H54 (cell line): ENCODE data around the gene TAS1R1.

Experiments used
- DNase-seq: peaks from one replicate; pipeline ENCODE4 v3.0.0; 2011; ENCODE audit warnings: low spot score, mixed read lengths; ENCODE audit not compliant: insufficient read length
- FAIRE-seq: peaks from 3 replicates; lab custom pipeline; 2011; peaks lifted over from hg19 to GRCh38; lab: Jason Lieb, UNC
- POLR2A ChIP-seq: IDR thresholded peaks from 2 replicates; pipeline ENCODE4 v1.6.1; 2011; ENCODE audit warnings: low read depth, mild to moderate bottlenecking, low read length

TAS1R1 gene

DNA sequence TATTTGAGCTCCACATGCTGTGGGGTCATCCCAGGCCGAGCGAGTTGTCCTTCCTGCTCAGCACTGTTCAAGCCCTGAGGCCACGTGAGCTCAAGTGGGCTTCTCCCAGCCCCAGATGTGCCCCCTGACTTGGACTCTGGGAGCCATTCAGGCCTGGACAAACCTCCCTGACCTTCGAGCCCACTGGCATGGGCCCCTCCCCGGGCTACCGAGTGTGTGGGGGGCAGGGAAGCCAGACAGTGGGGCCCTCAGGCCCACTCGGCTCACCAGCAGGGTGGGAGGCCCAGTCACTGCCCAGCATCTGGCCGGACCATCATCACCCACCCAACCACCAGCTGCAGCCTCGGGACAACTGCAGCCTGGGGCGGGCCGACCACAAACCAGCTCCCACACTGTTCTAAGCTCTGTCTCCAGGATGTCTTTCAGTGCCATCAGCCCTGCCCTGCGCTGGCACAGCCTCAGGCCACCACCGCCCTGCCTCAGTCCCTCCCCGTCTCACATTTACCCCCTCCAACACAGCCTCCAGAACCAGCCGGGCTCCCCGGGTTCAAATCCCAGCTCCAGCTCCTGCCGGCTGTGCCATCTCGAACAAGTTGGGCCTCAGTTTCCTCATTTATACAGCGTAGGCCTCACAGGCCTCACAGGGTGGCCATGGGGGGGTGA is 42.7 kb upstream of the TAS1R1 start:
- no peak for TF ChIP-seq POLR2A

DNA sequence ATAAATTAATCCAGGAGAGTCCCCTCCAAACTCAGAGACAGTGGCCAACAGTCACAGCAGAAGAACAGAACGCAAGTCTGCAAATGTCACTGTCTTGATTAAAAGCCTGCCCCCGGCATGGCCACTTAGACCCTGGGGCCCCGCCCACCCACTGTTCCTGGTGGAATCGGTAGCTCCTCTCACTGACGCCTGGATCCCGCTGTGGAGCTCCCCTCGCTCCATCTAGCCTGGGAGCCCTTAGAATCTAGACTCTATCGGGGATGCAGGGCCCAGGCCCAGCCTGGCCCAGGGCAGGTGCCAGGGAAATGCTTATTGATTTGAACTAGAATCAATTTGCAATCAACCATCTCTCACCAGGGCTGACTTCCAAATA is 42.2 kb upstream of the TAS1R1 start:
- DNase-seq (no peak), FAIRE-seq (no peak)
- no peak for TF ChIP-seq POLR2A

More for the DNA sequence above, 42.7 kb upstream of the TAS1R1 start:
- DNase-seq (no peak), FAIRE-seq (no peak)

DNA sequence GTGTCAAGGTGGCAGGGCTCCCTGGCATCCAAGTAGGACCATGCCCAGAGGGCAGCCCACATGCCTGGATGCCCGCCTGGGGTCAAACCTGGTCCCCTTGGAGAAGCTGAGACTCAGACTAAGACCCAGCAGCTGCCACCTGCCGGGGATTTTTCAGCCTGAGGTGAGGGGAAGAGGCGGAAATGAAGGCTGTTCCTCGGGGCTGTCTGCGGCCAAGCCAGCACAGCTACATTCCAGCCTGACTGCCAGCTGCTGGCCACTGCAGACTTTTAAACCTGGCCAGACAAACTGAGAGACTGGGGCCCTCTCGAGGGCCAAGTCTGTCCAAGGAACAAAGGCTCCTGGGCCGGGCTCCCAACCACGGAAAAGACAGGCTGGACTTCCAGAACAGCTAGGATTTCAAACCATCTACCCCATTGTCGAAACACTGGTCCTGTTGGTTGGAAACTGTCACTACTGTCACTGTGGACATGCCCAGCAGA is 41.7 kb upstream of the TAS1R1 start:
- no peak for TF ChIP-seq POLR2A
- FAIRE-seq: no peak
- no peak for DNase-seq

DNA sequence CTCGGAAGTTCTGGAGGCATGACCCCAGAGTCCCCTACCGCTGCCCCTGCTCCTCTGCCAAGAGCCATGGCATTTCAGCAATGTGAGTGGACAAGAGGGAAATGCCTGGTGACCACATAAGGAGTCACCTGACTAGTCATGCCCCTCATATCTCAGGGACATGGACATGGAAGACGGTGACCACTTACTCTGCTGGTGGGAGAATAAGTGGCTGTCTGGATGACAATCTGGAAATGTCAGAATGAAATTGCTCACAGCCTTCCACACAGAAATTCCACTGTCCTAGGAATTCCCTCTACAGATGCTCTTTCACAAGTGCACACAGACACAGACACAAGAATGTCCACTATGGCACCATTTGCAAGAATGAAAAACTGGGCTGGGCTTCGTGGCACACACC is 39.3 kb upstream of the TAS1R1 start:
- DNase-seq (no peak), FAIRE-seq (no peak)
- TF ChIP-seq POLR2A: no peak

DNA sequence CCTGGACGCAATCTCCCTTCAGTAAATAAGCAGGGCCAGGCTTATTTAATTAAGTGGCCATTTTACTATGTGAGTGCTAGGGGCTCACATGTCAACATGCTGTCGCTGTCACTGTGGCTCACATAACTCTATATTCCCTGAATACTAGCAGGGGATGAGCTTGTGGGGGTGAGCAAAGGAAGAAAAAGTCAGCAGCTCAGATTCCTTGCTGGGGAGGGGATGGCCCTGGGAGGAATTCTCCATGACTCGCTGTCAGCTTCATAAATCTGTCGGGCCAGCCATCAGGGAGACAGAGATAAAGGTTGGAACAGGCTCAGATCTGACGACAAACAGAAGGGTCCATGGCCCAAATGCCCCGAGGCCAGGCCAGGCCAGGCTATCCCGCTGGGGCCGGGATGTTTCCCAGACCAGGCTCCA is 37.7 kb upstream of the TAS1R1 start:
- no peak for TF ChIP-seq POLR2A
- DNase-seq (no peak), FAIRE-seq (no peak)

DNA sequence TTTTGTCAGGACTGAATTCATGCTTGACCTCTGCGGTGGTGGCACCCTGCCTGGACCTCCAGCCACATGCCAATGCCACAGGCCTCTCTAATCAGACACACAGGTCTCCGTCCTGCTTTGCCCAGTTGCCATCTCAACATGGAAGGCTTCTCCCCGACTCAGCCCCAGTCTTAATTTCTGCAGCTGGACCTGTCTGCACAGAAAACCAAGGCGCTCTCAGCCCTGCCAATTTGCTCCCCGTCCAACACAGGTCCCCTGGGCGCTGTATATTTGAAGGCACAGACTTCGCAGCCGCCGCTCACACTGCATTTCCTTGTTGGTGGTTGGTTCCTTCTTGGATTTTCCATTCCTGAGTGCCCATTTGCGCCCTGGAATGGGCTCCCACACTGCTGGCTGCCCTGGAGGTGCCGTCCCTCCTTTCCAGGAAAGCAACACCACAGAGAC is 35.6 kb upstream of the TAS1R1 start:
- no peak for FAIRE-seq
- no peak for DNase-seq
- no peak for TF ChIP-seq POLR2A

DNA sequence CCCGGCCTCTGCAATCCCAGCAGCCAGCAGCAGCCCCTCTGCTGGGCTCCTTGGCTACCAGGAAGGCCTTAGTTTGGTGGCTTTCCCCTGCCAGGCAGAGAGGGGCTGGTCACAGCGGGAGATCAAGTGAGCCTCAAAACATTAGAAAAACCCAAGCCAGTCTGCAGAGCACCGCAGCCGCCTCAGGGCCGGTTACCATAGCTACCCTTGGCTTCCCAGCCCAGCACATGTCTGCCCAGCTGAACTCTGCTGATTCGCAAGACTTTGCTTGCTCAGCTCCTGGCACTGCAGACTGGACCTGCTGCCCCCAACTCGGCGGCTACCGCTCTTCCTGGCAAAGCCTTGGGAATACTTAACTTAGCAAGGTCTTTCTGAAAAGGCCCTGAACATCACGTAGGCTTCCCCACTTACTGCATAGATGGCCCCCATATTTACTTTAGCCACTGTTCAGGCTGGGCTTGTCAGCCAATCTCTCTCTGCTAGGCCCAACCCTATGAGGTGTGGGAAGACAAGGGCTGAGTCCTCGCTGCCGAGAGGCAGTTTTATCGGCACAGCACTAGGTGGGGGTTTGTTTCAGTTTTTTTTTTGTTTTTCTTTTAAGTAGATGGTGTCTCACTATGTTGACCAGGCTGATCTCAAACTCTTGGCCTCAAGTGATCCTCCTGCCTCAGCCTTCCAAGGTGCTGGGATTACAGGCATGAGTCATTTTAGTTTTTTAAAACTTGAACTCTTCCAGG is 35.0 kb upstream of the TAS1R1 start:
- peak; percentile 72 for DNase-seq
- TF ChIP-seq POLR2A: no peak
- FAIRE-seq: peak; percentile 6

DNA sequence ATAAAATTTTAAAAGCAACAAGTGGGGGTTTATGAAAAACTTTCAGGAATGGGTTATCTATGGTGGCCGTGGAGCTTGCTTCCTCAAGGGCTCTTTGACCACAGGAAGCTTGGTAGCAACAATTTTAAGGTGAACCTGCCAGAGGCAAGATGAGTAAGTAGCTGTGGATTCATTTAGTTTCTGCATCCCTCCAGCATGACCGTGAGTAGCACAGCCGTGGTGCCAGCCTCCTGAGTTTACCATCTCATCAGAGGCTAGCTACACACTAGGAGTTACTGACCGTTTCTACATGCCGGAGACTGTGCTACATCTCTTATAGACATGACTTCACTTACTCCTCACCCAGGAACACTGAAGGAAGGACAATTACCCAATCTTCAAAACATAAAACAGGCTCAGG is 33.6 kb upstream of the TAS1R1 start:
- FAIRE-seq (peak; percentile 48), DNase-seq (no peak)

DNA sequence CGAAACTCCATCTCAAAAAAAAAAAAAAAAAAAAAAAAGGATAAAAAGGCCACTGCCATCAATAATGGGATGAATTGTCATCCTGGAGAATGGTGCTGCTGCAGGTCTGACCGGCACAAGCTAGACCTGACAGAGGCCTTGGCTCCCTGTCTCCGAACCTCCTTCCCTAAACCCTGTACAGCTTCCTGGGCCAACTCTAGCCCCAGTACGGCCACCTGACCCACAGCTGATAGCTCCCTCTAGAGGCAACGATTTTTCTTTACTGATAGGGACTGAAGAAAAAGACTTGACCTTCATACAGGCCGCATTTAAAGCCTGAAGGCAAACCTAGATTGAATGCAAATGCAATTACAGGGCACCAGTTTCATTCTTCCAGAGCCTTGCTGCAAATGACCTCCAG is 31.5 kb upstream of the TAS1R1 start:
- FAIRE-seq: no peak
- DNase-seq: no peak

More for the DNA sequence above, 33.6 kb upstream of the TAS1R1 start:
- TF ChIP-seq POLR2A: no peak

DNA sequence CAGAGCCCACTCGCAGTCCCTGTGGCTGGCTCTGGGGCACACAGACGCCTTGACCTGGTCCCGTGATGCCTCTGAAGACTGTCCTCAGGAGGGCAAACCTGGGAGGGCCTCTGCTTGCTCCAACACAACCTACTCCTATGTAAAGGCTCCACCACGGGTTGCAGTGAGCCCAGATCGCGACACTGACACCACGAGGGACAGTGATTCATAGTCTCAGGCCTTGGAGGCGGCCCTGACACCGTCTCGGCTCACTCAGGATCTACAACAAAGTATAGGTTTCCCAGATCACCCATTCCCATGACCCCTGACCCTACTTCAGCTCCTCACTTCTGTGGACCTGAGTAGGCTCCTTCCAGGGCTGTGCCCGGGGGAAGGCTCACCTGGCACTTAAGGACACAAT is 28.8 kb upstream of the TAS1R1 start:
- TF ChIP-seq POLR2A: no peak
- no peak for FAIRE-seq
- no peak for DNase-seq

More for the DNA sequence above, 31.5 kb upstream of the TAS1R1 start:
- no peak for TF ChIP-seq POLR2A

DNA sequence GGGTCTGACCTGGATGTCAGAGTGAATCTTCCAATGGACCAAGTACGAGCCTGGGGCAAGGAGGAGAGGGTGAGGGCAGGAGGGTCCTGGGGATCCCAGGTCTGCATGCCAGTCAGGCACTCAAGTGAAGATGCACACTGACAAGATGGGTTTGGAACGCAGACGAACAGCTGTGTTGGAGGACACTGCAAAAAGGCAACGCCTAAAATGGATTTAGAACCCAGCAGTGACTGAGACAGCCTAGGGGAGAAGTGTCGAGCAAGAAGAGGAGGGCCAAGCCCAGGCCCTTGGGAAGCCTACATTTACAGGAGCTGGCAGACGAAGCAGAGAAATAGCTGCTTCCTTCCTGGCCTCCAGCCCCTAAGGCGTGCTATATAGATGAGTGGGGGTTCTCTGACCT is 26.6 kb upstream of the TAS1R1 start:
- no peak for FAIRE-seq
- DNase-seq: no peak
- TF ChIP-seq POLR2A: no peak

DNA sequence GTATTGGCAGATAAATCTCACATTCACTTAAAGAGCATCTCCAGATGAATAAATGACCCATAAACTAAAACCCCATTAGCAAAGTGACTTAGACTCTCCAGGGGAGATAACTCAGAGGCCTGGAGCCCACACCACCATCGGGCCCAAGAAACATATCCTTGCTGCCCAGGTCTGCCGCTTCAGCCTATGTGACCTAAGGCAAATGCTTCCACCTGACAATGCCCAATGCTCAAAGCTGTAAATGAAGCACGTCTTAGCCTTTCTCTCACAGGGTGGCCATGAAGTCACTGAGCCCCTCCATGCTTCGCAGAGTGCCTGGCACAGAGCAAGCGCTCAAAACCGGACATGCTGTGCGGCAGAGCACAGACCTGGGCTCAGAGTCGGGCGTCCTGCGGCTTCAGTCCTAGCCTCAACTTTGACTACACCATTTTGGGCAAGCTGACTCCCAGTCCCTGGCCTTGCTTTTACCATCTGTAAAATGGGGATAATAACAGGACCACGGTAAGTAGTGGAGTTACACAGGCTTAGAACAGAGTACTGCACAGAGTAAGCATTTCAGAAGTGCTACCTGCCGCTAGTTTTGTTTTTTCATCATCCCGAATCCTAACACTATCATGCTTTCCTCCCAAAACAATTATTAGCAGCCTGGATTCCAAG is 24.5 kb upstream of the TAS1R1 start:
- DNase-seq (no peak), FAIRE-seq (no peak)
- TF ChIP-seq POLR2A: no peak

DNA sequence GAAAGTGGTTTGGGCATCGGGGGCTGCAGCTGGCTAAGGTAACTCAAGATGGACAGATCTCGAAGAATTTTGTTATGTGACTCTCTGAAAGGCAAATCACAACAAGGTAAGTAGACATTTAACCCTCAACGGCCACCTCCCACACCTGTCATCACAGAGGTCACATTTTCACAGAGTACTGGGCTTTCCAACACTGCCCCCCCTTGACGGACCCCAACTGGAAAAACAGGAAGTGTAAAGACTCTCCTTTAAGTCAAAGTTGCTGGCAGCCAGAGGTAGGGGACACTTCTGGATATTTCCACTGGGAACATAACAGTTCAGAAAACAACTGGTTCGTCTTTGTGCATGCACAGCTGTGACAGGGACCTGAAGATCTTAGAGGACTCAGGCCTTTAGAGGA is 23.1 kb upstream of the TAS1R1 start:
- DNase-seq (no peak), FAIRE-seq (no peak)
- no peak for TF ChIP-seq POLR2A

DNA sequence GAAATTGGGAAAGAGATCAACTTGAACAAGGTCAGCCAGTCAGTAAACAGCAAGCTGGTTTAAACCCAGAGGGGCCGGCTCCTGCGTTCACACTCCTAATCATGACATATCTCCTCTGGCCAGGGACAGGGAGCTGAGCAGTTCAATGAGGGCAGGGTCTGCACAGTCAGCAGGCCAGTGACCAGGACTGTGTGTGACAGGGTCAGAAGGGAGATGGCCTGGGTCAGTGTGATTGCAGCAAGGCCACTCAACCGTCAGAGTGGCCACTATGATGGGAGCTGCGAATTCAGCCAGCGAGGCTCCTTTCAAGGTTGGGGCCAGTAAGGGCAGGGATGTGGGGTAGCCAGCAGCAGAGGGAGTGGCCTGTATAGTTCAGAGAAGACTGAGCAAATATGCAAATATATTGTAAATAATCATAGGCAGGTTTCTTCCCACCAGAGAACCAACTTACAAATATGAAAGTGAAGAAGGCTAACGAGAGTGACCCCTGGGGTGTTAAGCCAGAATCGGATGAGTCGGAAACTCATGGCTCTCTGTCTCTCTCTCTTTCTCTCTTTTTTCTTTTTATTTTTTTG is 20.8 kb upstream of the TAS1R1 start:
- FAIRE-seq (no peak), DNase-seq (no peak)
- TF ChIP-seq POLR2A: no peak
